ENCODE data around the gene APOC3.
"Not testable (repeated sequence)": the region's sequence is repeated elsewhere in the genome, so short reads cannot be mapped to it uniquely, and the experiment has no call there.

The APOC3 gene

DNA sequence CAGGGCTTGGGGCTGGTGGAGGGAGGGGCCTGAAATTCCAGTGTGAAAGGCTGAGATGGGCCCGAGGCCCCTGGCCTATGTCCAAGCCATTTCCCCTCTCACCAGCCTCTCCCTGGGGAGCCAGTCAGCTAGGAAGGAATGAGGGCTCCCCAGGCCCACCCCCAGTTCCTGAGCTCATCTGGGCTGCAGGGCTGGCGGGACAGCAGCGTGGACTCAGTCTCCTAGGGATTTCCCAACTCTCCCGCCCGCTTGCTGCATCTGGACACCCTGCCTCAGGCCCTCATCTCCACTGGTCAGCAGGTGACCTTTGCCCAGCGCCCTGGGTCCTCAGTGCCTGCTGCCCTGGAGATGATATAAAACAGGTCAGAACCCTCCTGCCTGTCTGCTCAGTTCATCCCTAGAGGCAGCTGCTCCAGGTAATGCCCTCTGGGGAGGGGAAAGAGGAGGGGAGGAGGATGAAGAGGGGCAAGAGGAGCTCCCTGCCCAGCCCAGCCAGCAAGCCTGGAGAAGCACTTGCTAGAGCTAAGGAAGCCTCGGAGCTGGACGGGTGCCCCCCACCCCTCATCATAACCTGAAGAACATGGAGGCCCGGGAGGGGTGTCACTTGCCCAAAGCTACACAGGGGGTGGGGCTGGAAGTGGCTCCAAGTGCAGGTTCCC is at the start of gene APOC3:
Gene APOC3, plus strand, starts transcription at position 383 of the 659 bp plus-strand sequence. CDS start 676 bp downstream, outside the sequence.
- no peak for DNase-seq (ENCODE audit: low spot score)

DNA sequence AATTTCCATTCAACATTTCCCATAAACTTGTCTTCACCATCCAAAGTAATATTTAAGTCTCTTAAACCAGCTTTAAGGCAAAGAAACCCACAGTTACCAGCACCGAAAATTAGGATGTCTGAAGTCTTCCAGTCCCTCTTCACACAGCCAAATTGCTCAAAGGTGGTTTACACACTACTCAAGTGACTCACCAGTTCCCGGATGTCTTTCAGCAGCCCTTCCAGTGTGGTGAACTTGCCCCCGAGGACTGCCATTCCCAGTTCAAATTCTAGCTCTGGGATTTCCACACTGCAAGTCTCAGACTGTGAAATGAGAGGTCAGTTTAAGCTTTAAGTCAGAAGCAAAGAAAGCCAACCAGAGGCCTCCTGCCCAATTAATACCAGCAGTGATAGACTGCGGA is 47.0 kb upstream of the APOC3 start:
- DNase-seq (ENCODE audit: low spot score): no peak

DNA sequence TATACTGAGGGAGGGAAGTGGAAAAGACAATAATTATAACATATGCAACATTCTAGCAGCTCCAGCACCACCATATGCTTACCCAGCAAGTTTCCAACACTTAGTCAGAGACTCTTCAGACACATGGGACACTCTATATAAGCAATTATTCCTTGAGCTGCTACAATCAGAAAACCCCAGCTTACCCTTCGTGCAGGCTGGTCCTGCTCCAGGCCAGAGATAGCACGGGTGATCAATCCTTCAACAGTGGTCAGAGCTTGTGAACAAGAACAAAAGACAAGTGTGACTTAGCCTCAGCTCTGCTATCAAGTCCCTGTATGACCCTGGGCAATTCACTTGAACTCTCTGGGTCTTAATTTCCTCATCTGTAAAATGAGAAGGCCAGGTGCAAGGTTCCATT is 43.4 kb upstream of the APOC3 start:
- DNase-seq (ENCODE audit: low spot score): no peak

DNA sequence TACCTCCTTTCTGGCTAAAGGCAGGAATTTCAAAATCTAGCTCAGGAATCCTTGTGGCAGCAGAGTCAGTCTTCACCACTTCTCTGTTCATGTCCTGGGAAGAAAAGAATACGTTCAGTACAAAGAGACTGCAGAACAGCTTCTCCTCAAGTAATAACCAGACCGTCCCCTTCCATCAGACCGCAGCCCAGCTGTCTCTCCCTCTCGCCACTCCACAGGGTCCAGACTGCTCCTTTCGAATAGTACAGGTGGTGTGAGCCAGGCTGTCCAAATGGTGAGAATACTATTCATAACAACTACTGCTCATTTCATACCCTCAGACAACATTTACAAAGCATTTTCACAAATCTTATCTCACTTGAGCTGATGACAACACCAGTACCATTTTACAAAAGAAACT is 42.7 kb upstream of the APOC3 start:
- no peak for DNase-seq (ENCODE audit: low spot score)

DNA sequence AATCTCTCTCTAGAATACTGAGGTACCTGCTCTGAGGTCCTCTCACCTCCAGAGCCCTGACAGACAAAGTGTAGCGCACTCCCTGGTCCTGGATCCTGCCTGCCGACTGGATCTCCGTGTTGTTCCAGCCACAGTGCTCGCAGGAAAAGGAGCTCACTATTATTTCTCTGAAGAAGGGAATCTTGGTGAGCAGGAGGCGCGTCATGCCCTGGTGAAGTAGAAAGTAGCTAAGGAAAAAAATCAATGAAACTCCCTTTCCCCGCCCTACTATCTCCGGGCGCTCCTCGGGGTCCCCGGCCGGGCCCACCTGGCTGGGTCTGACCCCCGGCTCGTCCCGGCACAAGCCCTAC is 42.3 kb upstream of the APOC3 start:
- DNase-seq (ENCODE audit: low spot score): no peak

DNA sequence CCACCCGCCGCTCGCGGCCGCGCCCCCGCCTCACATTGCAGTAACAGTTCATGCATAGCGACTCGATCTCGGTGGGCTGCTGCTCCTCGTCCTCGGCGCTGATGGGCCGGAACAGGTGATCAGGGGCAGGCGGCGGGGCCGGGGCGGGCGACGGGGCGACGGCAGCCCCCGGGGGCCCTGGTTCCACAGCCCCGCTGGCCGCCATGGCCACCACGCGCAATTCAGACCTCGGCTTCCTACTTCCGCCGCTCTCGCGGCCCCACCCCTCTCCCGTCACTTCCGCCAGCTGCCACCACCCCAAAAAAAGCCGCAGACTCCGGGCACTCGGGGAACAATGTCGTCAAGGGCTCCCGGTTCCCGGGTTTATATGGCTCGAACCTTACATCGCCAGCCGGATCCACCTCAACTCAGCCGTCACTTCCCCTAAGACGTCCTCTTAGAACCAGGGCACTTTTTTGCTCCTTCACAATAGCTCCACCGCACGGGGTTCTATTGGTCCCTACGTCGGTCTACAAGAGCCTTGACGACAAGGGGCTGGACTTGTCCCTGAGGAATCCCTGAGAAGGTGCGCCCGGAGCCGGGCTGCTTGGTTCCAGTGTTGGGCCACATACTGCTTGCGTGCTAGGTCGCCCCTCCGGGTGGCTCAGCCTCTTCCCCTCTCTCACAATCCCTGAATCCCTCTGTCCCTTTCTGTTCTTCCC is 41.8 kb upstream of the APOC3 start, which contains the start of gene ZPR1:
Gene ZPR1, minus strand, starts transcription at position 238 of the 701 bp plus-strand sequence. Its CDS starts 33 bp downstream, at position 205.
- DNase-seq (ENCODE audit: low spot score): peak; percentile 78

DNA sequence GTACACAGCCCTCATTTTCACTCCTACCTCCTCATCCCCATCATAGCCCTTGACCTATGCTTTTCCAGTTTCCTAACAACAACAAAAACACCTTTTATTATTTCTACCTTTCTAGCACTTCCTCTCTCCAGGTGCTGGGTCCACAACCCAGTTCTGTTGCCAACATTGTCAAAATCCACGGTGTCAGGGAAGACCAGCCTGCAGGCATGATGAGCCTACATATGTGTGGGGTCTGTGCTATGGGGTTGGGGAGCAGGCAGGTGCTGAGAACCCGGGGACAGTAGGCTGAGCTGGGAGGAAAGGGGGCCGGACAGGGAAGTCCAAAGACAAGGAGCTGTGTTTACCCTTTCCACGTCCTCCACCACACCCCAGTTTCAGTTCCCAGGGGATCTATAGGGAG is 41.2 kb upstream of the APOC3 start:
- no peak for DNase-seq (ENCODE audit: low spot score)

DNA sequence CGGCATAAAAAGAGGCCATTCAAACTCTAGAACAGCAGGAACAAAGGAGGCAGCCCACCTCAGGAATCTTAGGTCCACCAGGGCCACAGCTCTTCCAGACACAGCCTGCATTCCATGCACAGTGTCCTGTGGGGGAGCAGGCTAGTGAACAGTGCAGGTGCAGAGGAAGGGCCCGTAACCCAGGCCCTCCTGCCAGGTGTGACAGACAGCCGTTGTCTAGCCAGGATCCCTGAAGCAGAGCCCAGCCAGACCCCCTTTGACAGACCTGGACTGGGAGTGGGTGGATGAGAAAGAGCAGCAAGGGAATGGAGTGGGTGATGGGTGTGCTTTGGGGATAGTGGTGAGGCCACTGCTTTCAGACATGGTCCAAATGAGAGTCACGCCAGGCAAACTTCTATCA is 40.7 kb upstream of the APOC3 start:
- DNase-seq (ENCODE audit: low spot score): no peak

DNA sequence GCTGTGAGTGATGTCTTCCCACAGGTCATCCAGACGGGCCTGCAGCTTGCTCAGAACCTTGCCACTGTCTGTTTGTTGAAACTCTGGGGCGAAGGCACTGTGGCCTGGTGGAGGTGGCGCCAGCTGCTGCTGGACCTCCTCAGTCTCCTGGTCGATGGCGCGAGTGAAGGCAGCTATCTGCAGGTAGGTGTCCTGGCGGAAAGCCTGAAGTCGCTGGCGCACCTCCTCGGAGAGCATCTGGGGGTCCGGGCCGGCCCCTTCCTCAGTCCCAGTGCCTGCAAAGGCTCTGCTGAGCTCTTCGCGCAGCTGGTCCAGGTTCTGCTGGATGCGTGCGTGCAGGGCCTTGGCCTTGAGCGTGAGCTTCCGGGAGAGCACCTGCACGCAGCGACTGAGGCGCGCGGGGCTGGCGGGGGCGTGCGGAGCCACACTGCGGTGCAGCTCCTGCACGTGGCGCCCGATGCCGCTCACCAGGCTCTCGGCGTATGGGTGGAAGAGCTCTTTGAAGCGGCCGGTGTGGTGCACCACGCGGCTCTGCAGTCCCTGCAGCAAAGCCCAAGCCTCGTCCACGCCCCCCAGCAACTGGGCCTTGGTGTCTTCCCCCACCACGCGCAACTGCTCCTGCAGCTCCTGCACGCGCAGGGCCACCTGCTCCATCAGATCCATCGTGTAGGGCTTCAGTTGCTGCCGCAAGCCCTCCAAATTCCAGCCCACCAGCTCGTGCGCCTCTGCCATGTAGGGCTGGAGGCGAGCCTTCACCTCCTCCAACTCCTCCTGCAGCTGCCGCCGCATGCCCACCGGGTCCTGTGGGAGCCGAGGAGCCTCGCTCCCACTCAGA is 39.3 kb upstream of the APOC3 start:
- DNase-seq (ENCODE audit: low spot score): no peak

DNA sequence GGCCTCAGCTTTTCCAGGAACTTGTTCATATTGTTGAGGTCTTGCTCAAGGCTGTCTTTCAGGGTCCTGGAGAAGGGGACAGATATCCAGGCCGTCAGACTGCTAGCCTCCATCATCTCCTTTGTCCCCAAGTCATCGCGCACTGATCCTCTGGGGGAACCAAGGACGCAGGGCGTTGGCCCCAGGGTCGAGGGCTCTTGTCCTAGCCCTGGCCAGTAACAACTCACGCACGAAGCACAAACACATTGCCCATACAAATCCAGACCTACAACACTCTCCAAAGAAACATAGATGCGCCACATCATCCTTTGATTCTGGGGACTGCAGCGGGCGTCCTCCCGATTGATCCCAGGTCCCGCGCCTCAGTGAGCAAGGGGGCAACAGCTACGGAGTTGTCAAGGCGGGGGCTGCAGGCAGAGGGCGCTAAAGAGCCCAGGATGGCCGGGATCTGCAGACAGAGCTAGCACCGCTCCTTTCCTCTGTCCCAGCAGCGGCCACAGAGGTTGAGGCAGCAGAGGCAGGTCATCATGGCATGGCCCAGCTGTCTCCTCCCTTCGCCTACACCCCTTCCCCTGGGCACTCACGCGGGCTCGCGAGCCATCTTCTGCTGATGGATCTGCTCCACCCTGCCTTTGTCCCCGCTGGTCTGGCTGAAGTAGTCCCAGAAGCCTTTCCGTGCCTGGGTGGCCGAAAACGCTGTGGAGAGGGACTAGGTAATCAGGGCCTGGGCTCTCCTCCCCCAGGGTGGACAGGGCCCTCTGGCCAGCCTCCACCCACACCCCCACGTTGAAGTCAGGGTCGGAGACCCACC is 38.5 kb upstream of the APOC3 start:
- peak; percentile 68 for DNase-seq (ENCODE audit: low spot score)

DNA sequence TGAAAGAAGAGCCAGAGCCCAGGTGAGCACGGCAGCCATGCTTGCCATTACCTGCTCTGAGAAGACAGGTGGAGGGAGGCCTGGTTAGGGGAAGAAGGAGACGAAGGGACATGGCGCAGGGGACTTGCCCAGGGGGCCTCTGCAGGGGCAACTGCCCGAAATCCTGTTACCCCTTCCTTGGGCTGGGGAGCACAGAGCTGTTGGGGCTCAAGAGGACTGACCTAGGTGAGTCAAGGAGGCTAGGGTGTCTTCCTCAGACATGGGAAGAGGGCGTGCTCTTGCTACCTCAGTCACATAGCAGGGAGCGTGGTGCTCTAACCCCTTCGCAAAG is 37.9 kb upstream of the APOC3 start, which contains the start of gene APOA5:
Gene APOA5, minus strand, starts transcription at position 67 of the 331 bp plus-strand sequence. Its CDS starts 19 bp downstream, at position 48.
- no peak for DNase-seq (ENCODE audit: low spot score)

DNA sequence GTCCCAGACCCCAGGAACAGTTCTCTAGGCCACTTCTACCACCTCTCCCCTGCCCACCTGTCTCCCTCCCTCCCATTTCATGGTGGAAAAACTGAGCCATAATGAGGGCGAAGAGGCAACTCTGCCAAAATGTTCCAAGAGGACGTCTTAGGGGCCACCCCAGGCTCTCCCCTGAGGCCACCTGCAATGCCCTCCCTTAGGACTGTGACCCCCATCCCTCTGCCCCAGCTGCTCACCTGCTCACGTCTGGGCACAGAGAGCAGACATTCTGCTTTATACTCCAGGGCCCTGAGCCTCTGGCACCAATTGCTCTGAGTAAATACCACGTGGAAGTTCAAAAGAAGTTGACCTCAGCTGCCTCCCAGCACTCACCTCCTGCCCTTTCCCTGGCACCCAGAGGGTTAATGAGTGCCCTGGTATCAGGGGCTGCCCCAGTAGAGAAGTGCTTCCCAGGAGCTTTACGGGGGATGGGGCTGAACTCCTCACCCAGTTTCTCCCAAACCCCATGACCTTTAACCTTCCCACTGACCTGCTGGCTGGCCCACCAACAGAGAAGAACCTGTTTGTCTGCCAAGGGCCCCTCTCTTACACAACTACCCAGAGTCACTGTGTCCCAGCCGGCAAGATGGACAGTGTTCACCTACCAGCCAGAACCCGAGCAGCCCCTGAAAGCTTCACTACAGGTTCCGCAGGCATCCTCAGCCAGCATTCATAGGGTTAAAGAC is 37.4 kb upstream of the APOC3 start:
- DNase-seq (ENCODE audit: low spot score): no peak

DNA sequence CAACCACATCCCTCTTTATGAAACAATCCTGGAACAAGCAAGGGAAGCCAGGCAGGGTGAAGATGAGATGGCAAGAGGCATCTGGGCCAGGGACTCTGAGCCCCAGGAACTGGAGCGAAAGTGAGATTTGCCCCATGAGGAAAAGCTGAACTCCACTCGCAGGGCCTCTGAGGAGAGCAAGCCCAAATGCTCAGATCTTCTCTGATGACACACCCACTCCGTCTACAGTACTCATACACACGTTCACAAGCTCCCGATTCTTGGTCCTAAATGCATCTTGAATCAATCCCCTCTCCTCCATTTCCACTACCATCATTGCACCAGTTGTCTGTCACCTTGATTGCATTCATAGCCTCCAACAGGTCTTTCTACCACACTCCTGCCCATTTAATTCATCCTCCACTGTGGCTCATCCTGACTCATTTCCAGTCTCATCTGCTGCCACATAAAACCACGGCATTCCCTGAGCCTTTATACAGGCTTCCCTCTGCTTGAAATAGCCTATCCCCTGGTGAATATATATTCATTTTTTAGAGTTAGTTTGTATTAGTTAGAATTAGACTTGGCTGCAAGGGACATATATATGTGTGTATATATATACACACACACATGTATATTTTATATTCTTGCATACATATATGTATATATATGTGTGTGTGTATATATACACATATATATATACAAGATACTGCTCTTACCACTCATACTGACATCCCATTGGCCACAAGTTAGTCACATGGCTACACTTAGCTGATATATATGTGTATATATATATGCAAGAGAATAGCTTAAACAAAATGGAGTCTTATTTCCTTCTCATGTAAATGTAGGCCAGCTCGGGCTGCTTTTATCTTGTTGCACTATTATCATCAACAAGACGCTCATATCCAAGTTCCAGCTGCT is 36.6 kb upstream of the APOC3 start:
- peak; percentile 50 for DNase-seq (ENCODE audit: low spot score)

DNA sequence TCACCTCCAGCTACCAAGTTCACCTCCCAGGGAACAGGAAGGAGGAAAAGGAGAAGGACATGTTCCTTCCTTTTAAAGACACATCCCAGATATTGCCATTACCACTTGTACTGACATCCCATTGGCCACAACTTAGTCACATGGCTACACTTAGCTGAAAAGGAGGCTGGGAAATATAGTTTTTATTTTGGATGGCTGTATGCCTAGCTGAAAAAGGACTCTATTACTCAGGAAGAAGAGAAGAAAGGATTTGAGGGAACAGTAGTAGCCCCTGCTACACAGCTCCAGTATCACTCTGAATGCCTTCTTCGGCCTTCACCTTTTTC is 36.0 kb upstream of the APOC3 start:
- no peak for DNase-seq (ENCODE audit: low spot score)

DNA sequence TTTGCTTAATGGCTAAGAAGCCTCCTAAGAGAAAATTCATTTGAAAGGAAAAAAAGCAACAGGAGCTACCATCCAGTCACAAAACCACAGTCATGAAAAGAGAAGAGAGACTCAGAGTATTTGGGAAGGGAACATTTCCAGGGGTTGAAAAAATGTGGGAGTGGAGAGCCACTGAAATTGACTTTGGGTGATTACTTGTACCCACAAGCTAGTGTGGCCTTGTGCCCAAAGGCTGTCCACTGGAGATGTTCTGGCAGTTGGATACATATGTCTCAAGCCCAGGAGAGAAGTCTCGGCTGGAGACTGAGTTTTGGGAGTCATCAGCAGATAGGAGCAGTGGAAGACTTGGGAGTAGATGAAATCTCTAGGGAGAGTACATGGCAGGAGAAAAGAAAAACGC is 34.9 kb upstream of the APOC3 start:
- DNase-seq (ENCODE audit: low spot score): no peak

DNA sequence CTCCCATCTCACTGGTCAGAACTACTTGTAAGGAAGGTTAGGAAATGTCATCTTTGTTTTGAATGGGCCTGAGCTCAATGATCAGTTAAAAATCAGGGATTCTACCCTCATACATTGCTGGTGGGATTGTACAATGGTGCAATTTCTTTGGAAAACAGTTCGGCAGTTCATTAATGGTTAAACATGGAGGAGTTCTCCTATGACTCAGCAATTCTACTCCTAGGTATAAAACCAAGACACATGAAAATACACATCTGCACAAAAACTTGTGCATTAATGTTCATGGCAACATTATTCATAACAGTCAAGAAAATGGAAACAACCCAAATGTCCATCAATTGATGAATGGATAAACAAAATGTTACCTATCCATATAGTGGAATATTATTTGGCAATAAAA is 33.2 kb upstream of the APOC3 start:
- no peak for DNase-seq (ENCODE audit: low spot score)

DNA sequence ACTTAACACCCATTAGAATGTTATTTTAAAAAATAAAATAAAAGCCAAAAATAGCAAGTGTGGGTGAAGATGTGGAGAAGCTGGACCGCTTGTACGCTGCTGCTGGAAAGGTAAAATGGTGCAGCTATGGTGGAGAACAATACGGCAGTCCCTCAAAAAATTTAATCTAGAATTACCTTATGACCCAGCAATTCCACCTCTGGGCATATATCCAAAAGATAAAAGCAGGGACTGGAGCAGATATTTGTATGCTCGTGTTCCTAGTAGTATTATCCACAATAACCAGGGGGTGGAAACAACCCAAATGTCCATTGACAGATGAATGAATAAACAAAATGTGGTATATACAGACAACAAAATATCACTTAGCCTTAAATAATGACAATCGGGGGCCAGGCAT is 31.9 kb upstream of the APOC3 start:
- no peak for DNase-seq (ENCODE audit: low spot score)

DNA sequence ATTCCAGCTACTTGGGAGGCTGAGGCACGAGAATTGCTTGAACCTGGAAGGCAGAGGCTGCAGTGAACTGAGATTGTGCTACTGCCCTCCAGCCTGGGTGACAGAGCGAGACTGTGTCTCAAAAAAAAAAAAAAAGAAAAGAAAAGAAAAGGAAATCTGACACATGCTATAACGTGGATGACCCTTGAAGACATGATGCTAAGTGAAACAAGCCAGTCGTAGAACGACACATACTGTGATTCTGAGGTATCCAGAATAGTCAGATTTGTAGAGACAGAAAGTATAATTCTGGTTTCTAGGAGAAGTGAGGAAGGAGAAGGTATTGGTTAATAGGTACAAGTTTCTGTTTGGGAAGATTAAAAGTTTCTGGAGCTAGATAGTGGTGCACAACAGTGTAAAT is 31.3 kb upstream of the APOC3 start:
- DNase-seq (ENCODE audit: low spot score): no peak

DNA sequence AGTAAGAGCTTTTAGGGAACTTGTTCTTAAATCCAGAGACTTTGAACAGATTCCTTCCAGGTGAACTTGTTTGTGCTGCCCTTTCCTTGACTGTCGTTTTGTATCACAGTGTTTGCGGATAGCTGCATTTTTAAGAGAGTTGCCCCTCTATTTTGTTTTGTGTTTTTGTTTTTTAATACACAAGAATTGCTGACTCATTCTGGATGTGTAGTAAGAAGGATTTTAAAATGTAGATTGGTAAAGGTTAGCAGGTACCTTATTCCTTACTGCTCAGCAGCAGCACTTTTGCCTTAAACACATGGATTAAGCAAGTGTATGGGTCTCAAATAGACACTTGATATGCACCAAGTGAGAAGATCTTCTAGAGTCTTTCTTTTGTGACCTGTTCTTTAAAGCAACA is 29.1 kb upstream of the APOC3 start:
- no peak for DNase-seq (ENCODE audit: low spot score)

DNA sequence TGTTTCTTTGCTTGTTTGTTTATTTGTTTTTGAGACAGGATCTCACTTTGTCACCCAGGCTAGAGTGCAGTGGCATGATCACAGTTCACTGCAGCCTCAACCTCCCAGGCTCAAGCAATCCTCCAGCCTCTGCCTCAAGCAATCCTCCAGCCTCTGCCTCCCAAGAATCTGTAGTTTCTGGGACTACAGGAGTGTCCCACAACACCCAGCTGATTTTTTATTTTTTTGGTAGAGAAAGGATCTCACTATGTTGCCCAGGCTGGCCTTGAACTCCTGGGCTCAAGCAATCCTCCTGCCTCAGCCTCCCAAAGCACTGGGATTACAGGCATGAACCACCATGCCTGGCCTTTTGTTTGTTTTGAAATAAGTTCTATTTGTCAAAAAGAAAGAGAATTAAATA is 28.0 kb upstream of the APOC3 start:
- not testable (repeated sequence) for DNase-seq (ENCODE audit: low spot score)

DNA sequence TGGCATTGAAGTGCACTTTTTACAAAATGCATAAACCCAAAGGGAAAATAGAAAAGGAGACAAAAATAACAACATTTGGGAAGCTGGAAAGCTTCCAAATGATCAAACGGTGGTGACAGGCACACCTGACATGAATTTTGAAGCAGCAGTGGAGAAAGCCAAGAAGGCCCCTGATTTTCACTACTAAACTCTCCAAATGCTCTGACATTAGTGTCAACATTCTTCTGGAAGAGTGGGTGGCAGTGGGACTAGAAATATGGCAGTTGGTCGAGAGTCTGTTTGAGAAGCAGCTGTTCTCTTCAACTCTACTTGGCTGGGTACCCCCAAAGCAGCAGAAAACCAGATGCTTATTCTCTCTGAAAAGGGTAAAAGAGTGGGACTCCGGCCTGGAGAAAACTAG is 25.7 kb upstream of the APOC3 start:
- DNase-seq (ENCODE audit: low spot score): no peak
